Ureter (tissue), 1 donor: ENCODE measurements around the gene AMELY. TPM values are rescaled to one million over a fixed set of nuclear protein-coding genes. Genes with fewer than 3 reads are reported as not detected.
"Not testable (repeated sequence)": the region's sequence is repeated elsewhere in the genome, so short reads cannot be mapped to it uniquely, and the experiment has no call there.

ENCODE experiments used
- DNase-seq: peaks from one replicate; pipeline ENCODE4 v3.0.0-alpha.2; 2020; ENCODE audit warnings: low spot score
- total RNA-seq: library from RNA; stranded (reverse); gene quantifications from one replicate; pipeline ENCODE4 v1.2.4, GENCODE V29; 2023
- donor health status: DM: yes; HTN: yes; CAD: no.

The AMELY gene
- total RNA-seq, result not detected

GRCh38 chrY:6911253-6911881 lies at the start of gene AMELY:
AMELY (minus strand) TSS chrY:6911752; CDS start chrY:6872608, 39,144 bp downstream.
- DNase-seq, result no peak

- DNase-seq, result no peak
Observed at GRCh38 chrY:6949947-6950346, 38.4 kb upstream of the AMELY start.

- DNase-seq, result no peak
Observed at GRCh38 chrY:6948378-6948777, 36.8 kb upstream of the AMELY start.

- no peak for DNase-seq
Observed at GRCh38 chrY:6947695-6948094, 36.1 kb upstream of the AMELY start.

- DNase-seq, result no peak
Observed at GRCh38 chrY:6935497-6935896, 23.9 kb upstream of the AMELY start.

GRCh38 chrY:6931779-6932396 lies 20.3 kb upstream of the AMELY start:
- no peak for DNase-seq

GRCh38 chrY:6929237-6929636 lies 17.7 kb upstream of the AMELY start:
- DNase-seq, result no peak

- no peak for DNase-seq
Observed at GRCh38 chrY:6928265-6928664, 16.7 kb upstream of the AMELY start.

GRCh38 chrY:6921061-6921460 lies 9.5 kb upstream of the AMELY start:
- no peak for DNase-seq

- no peak for DNase-seq
Observed at GRCh38 chrY:6913362-6913761, 1.8 kb upstream of the AMELY start.

GRCh38 chrY:6910372-6911252 lies 940 bp downstream of the AMELY start, which contains the start of gene TBL1Y:
TBL1Y (plus strand) TSS chrY:6910697; CDS start chrY:7025085, 114,388 bp downstream.
- DNase-seq, result no peak

GRCh38 chrY:6909856-6910255 lies 1.7 kb downstream of the AMELY start:
- DNase-seq, result no peak

GRCh38 chrY:6909118-6909521 lies 2.4 kb downstream of the AMELY start:
- no peak for DNase-seq

GRCh38 chrY:6908021-6908420 lies 3.5 kb downstream of the AMELY start:
- DNase-seq, result not testable (repeated sequence)

GRCh38 chrY:6907591-6907990 lies 4.0 kb downstream of the AMELY start:
- no peak for DNase-seq

- not testable (repeated sequence) for DNase-seq
Observed at GRCh38 chrY:6902116-6902515, 9.4 kb downstream of the AMELY start.

- no peak for DNase-seq
Observed at GRCh38 chrY:6895236-6895635, 16.3 kb downstream of the AMELY start.

- DNase-seq, result no peak
Observed at GRCh38 chrY:6894496-6894895, 17.1 kb downstream of the AMELY start.

- DNase-seq, result no peak
Observed at GRCh38 chrY:6849384-6849783, 62.2 kb downstream of the AMELY start.

- not testable (repeated sequence) for DNase-seq
Observed at GRCh38 chrY:6842650-6843049, 68.9 kb downstream of the AMELY start.
